Coronary artery (tissue), 2 donors: ENCODE measurements around the gene MAP3K4.

Experiments
- DNase-seq: peaks from one replicate; pipeline ENCODE4 v3.0.0-alpha.2; 2017; ENCODE audit warnings: low spot score
- H3K27ac ChIP-seq, 2 donors: fragments of 200-600 bp; sonication (generic); one replicate each; pipeline ENCODE4 v1.5.1; 2016 to 2019
- H3K4me3 ChIP-seq: fragments of 200-600 bp; sonication (generic); 2 replicates; pipeline ENCODE4 v1.5.1; 2016; ENCODE audit warnings: mild to moderate bottlenecking, moderate library complexity
- TF ChIP-seq, protein P1 (sequence below): fragments of 200-600 bp; sonication (generic); IDR thresholded peaks from one replicate; pipeline ENCODE4 v1.5.1; 2019; ENCODE audit warnings: antibody characterized with exemption

Gene MAP3K4

DNA sequence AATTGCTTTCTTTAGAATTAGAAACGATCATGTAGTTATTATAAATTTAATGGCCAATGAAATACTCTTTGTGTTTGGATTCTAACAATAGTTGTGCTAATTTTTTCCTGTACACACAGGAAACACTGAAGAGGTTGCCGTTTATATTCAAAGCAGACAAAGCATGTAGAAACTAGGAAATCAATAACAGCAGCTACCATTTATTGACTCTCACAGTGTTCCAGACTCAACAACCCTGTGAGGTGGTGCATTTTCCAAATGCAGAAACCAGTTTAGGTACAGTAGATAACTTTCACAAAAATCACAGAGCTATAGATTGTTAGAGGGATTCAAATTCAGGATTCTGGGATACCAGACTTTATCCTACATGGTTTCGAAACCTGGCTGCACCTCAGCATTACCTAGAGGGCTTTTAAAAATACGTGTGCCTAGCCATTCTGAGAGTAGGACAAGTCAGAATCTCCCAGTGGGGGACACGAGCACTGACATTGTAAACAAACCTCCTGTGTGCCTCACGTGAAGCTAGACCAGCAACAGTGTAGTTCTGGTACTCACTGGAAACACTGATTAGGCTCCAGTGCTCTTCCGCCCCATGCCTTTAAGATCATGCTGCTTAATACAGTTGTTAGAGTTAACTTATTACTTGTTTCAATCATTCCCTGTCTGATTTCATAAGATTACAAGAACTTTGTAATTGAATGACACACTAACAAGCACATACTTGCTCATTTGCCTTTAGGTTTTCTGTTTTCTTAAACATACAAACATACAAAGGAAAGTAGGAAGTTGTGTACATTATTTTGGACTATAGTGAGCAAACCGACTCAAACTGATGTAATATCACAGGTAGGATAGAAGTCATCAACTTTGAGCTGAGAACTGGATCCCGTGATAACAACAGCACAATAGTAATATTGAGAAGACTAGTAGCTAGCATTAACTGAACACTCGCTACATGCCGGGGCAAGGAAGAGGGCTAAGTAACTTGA, 65.8 kb downstream of the MAP3K4 start:
- TF ChIP-seq, protein P1, sequence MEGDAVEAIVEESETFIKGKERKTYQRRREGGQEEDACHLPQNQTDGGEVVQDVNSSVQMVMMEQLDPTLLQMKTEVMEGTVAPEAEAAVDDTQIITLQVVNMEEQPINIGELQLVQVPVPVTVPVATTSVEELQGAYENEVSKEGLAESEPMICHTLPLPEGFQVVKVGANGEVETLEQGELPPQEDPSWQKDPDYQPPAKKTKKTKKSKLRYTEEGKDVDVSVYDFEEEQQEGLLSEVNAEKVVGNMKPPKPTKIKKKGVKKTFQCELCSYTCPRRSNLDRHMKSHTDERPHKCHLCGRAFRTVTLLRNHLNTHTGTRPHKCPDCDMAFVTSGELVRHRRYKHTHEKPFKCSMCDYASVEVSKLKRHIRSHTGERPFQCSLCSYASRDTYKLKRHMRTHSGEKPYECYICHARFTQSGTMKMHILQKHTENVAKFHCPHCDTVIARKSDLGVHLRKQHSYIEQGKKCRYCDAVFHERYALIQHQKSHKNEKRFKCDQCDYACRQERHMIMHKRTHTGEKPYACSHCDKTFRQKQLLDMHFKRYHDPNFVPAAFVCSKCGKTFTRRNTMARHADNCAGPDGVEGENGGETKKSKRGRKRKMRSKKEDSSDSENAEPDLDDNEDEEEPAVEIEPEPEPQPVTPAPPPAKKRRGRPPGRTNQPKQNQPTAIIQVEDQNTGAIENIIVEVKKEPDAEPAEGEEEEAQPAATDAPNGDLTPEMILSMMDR, result no peak
- Histone ChIP-seq H3K27ac (no peak overlapping the region), H3K4me3 (no peak overlapping the region)
- no peak for DNase-seq

DNA sequence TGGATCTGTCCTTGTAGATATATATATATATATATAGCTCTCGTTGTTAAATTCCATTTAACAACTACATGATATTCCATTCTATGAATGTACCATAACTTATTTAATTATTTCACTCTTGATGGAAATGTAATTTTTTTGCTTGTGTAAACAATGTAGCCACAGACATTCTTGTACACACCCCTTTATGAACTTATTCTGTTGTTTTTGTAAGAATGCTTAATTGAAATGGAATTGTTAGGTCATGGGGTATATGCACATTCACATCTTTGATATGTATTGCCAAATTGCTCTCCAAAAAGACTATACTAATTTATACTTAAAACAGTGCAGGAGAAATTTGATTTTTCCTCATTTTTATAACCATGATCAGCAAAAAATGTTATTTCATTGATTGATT, 67.2 kb downstream of the MAP3K4 start:
- H3K27ac ChIP-seq, result no peak overlapping the region
- TF ChIP-seq, protein P1, result no peak
- DNase-seq, result no peak
- H3K4me3 ChIP-seq, result no peak overlapping the region

DNA sequence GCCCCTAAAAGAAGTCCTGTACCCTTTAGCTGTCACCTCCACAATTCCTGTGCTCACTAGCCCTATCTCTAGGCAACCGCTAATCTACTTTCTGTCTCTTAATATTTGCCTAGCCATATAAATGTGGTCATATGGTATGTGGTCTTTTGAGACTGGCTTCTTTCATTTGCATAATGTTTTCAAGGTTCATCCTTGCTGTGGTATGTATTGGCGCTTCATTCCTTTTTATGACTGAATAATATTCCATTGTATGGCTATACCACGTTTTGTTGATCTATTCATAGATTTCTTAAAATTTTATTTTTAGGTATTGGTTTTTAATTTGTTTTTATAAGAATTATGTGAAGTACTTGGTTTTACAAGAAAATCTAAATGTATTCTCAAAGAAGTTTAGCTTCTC, 70.0 kb downstream of the MAP3K4 start:
- DNase-seq, result no peak
- Histone ChIP-seq H3K4me3 (no peak overlapping the region), H3K27ac (no peak overlapping the region)
- TF ChIP-seq, protein P1, result no peak

DNA sequence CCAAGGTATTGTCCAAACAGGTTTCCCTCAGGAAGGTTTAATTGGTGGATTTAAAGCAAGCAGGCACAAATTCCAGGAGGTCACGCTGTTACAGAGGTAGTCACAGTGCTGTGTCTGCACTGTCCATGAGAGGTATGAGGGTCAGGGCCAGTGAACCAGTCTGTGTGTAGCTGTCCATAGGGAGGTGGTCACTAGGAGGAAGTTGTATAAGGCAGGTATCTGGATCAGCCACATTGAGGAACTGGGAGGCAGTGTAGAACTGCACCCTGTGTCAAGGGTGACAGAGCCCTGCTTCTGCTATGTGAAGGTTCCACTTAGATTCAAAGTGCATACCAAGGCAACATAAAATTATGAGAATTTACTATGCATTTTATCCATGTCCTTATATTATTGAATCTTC, 73.3 kb downstream of the MAP3K4 start:
- DNase-seq, result no peak
- TF ChIP-seq, protein P1, result no peak
- Histone ChIP-seq H3K27ac (no peak overlapping the region), H3K4me3 (no peak overlapping the region)

DNA sequence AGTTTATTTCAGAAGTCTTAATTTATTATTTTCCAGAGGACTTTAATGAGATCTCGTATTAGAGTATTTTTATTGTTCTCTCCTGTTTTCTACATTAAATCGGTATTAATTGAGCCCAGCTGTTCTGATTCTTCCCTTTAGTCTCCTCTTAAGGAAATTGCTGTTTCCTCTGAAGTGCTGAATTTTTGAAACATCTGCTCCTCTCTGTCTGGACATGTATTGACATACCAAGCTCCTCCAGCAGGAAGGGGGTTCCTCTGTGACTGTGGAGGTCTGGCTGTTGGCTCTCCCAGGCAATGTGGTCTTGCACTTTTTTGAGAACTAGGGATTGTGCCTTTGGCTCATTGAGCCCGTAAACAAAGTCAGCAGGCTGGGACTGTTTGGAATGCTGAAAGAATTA, 74.9 kb downstream of the MAP3K4 start:
- no peak overlapping the region for H3K4me3 ChIP-seq
- TF ChIP-seq, protein P1, result no peak
- no peak for DNase-seq

DNA sequence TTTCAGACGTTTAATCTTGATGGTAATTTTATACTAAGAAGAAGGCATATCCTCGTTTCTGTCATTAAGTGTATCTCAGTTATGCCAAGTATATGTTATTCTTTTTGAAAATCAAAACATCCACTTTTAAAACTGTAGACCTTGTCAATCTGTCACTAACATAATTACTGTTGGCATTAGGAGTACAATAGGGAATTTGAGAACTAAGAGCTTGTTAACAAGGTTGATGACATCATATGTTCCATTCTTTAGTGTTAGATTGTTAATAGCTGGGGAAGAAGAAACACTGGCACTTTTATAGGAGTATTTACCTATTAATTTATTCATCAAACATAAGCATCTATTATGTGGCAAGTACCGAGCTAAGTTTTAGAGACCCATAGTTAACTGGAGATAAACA, 76.2 kb downstream of the MAP3K4 start:
- TF ChIP-seq, protein P1, result no peak
- Histone ChIP-seq H3K27ac (no peak overlapping the region), H3K4me3 (no peak overlapping the region)
- DNase-seq, result no peak

More for the DNA sequence above, 74.9 kb downstream of the MAP3K4 start:
- H3K27ac ChIP-seq, result no peak overlapping the region

DNA sequence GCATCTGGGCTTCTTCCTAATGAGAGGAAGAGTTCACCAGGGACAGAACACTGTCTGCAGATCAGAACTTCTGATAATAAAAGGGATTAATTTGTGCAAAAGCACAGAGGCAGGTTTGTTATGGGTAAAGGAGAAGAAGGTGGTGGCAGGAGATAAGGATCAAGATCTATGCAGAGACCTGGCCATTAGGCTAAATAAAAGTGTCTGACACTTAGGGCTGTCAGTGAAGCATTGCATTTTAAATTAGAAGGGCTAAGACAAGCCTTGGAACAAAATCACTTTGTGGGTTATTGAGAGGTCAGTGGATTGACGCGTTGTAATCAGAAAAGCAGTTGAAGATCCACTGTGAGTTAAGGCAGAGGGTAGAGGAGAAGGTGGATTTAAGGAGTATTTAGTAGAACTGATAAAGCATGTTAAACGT, 76.8 kb downstream of the MAP3K4 start:
- H3K4me3 ChIP-seq, result no peak overlapping the region
- TF ChIP-seq, protein P1, result no peak
- no peak for DNase-seq
- no peak overlapping the region for H3K27ac ChIP-seq
